Measurements from ENCODE around the gene PCSK6. TPM values are rescaled to one million over a fixed set of nuclear protein-coding genes. Genes with fewer than 3 reads are reported as not detected.

PCSK6 gene
- total and polyA plus RNA-seq, 2 of the 8 experiments (the other 6 are each of a cell fraction or from before 2014, with no cell fraction given) = 1.9 to 4.0 TPM

DNA sequence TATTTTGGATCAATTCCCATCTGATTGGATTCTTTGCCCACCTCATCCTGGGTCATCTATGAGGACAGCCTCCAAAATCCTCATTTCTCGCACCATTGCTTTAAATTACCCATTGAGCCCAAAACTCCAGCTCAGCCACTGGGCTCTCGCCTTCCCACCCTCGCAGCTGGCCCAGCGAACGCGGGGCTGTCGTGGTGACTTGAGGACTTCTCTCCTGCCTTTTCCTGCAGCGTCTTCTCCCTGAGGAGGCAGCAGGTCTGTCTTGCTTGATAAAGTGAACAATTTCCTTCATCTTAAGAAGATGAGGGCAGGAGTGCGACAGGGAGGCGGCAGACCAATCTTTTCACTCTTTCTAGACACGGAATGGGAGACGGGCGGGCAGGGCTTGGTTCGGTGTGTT, 161.5 kb downstream of the PCSK6 start:
- Histone ChIP-seq H3K14ac (ENCODE audit: insufficient read length) (no peak overlapping the region), H4K20me1 (replicated peaks in 1 of 2; ENCODE audit: control insufficient read depth in 1 of 2, insufficient read depth in 2 of 2, low read length in 2 of 2) (no peaks in the 10 kb centered on the region), H3K9me3 (ENCODE audit: insufficient read depth in 2 of 2, low read depth in 1 of 2, low read length in 1 of 2) (no peaks in the 10 kb centered on the region), H3K23me2 (ENCODE audit: low read depth, low read length) (no peaks in the 10 kb centered on the region), H2AK5ac (ENCODE audit: low read depth, low read length) (no peak overlapping the region), H3K27me3 (replicated peaks in 1 of 4; ENCODE audit: control insufficient read depth in 3 of 4, extremely low read depth in 1 of 4, insufficient read depth in 3 of 4, low read length in 3 of 4) (peaks cover 0 to 13% (median 7%) of the 10 kb centered on the region in 4 experiments; a peak in 4 of 7 replicates), H2AFZ (ENCODE audit: low read length) (no peak overlapping the region), H3K4me1 (replicated peaks in 1 of 4; ENCODE audit: control insufficient read depth in 3 of 4, insufficient read depth in 4 of 4, low read length in 3 of 4) (peaks cover 0 to 3% (median 0%) of the 10 kb centered on the region in 4 experiments; a peak in 1 of 7 replicates), H3K4ac (replicated peaks; ENCODE audit: insufficient read length, low read depth, low read length) (no peak overlapping the region), H4K8ac (ENCODE audit: extremely low read depth, insufficient read depth, low read length) (no peak overlapping the region), H3K23ac (ENCODE audit: insufficient read length) (no peak overlapping the region), H3K79me2 (ENCODE audit: control insufficient read depth in 1 of 2, insufficient read depth in 2 of 2, low read length in 2 of 2) (no peaks in the 10 kb centered on the region), H3K79me1 (ENCODE audit: low read depth, low read length) (no peaks in the 10 kb centered on the region), H2BK12ac (ENCODE audit: low read depth, low read length) (0 out of 2 replicates have a peak overlapping the region, but pooled peaks have one; percentile 9), H3K4me3 (ENCODE audit: extremely low read depth in 1 of 4, insufficient read depth in 2 of 4, low read depth in 3 of 4, low read length in 4 of 4) (no peak overlapping the region), H4K91ac (replicated peaks; ENCODE audit: insufficient read length, low read length) (no peak overlapping the region), H3K4me2 (ENCODE audit: insufficient read depth in 1 of 2, low read depth in 2 of 2, low read length in 2 of 2) (no peak overlapping the region), H2BK5ac (ENCODE audit: low read depth, low read length) (no peak overlapping the region), H2BK20ac (ENCODE audit: low read length) (no peak overlapping the region), H4K5ac (ENCODE audit: insufficient read length, low read depth, low read length) (no peak overlapping the region), H2BK15ac (ENCODE audit: low read length) (peak overlapping the region; percentile 16; the same call in 1 of the 2 replicates), H3K36me3 (ENCODE audit: control insufficient read depth in 2 of 4, insufficient read depth in 4 of 4, low read length in 3 of 4) (no peaks in the 10 kb centered on the region), H3K18ac (ENCODE audit: extremely low read depth, low read length) (no peak overlapping the region), H3K27ac (ENCODE audit: low read depth, low read length) (no peak overlapping the region), H3K56ac (replicated peaks; ENCODE audit: insufficient read length, low read depth, low read length) (no peak overlapping the region), H2BK120ac (replicated peaks; ENCODE audit: low read depth, low read length) (no peak overlapping the region), H3K9ac (replicated peaks in 1 of 4; ENCODE audit: extremely low read depth in 1 of 4, low read depth in 3 of 4, low read length in 3 of 4) (no peak overlapping the region)
- DNase-seq (ENCODE audit: low read depth in 1 of 2, low spot score in 2 of 2) (no peak), FAIRE-seq (no peak)
- 84% methylated on average over 14 of the region's 14 CpGs; no CpG with 5 or more reads in 1 of the 2 experiments for WGBS, 2 experiments (ENCODE audit: extremely low coverage in 1 of 2, insufficient coverage in 1 of 2, insufficient read length in 1 of 2, insufficient replicate concordance in 2 of 2, low coverage in 1 of 2, low lambda C conversion rate in 2 of 2, missing lambda C conversion rate in 1 of 2)
- ChIA-PET CTCF (ENCODE audit: partially characterized antibody) (interaction anchor here (0.8 to 2.1 kb wide), 6 partner anchors 9 to 314 kb away, joined by 3 to 8 read pairs (median 6); no protein-coding TSS in a partner anchor), POLR2A (ENCODE audit: partially characterized antibody) (no interaction called here)
- TF ChIP-seq SIN3A (conservative IDR thresholded peaks at IDR 0.05 in 1 of 2, IDR thresholded peaks at IDR 0.05 in 1 of 2; ENCODE audit: low read depth in 1 of 2, low read length in 2 of 2) (no peak), SRF (IDR thresholded peaks at IDR 0.05; ENCODE audit: low read depth, low read length) (no peak), SP4 (IDR thresholded peaks at IDR 0.05; ENCODE audit: low read length) (no peak), SP1 (IDR thresholded peaks at IDR 0.05; ENCODE audit: low read depth, low read length) (no peak), BACH1 (IDR thresholded peaks at IDR 0.05; ENCODE audit: low read length) (no peak), FOSL1 (IDR thresholded peaks at IDR 0.05; ENCODE audit: insufficient read depth, low read depth, low read length) (no peak), CBX5 (IDR thresholded peaks at IDR 0.05; ENCODE audit: low read depth, low read length) (no peak), TCF12 (IDR thresholded peaks at IDR 0.05; ENCODE audit: low read depth, low read length) (no peak), POLR2A (IDR thresholded peaks at IDR 0.05; ENCODE audit: control extremely low read depth in 1 of 2, low read depth in 2 of 2, low read length in 2 of 2) (no peak), RXRA (IDR thresholded peaks at IDR 0.05; ENCODE audit: insufficient read depth, low read depth, low read length) (no peak), EGR1 (IDR thresholded peaks at IDR 0.05; ENCODE audit: borderline replicate concordance, low read depth, low read length) (no peak)
- TF ChIP-seq, protein P1, sequence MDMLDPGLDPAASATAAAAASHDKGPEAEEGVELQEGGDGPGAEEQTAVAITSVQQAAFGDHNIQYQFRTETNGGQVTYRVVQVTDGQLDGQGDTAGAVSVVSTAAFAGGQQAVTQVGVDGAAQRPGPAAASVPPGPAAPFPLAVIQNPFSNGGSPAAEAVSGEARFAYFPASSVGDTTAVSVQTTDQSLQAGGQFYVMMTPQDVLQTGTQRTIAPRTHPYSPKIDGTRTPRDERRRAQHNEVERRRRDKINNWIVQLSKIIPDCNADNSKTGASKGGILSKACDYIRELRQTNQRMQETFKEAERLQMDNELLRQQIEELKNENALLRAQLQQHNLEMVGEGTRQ (IDR thresholded peaks at IDR 0.05; ENCODE audit: low read length) = no peak
- TF ChIP-seq, protein P2, sequence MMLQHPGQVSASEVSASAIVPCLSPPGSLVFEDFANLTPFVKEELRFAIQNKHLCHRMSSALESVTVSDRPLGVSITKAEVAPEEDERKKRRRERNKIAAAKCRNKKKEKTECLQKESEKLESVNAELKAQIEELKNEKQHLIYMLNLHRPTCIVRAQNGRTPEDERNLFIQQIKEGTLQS (IDR thresholded peaks at IDR 0.05; ENCODE audit: insufficient read depth, low read depth, low read length) = no peak

Measured in H1 (cell line).